ENCODE results near the gene AK9.
"Not testable (repeated sequence)": the region's sequence is repeated elsewhere in the genome, so short reads cannot be mapped to it uniquely, and the experiment has no call there.

The AK9 gene

GRCh38 chr6:109696355-109696754 lies 5.4 kb upstream of the AK9 start:
- no peak for DNase-seq (ENCODE audit: low read depth, low spot score)

DNA sequence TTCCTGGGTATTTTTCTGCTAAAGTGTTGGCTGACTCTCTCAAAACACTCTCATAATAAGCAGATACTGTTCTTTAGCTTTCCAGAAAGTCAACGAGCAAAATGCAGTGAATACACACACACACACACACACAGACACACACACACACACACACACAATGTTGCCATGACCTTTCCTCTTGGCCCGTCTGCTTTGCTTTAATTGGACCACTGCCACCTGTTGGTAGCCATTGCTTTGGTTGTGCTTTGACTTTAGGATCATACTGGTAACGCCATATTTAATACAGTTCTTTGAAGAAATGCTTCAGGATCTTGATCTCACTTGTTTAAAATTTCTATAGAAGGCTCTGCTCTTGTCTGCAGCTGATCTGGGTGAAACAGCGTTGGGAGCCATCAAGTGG lies 4.5 kb upstream of the AK9 start:
- no peak for DNase-seq (ENCODE audit: low read depth, low spot score)

DNA sequence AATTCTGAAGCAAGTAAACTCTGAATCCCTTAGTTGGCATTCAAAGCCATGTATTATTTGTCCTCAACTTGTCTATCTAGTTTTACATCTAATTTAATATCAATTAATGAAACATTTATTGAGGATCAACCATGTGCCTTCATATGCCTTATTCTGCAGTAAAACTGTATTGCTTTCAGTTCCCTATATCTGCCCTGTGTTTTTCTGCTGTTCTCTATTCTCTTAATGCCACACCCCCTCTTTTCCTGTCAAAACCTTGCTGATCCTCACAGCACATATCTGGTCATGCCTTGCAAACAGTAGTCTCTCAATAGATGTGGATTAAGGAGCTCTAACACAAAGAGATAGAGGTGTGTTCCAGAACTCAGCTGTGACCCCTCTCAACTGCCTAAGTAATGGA lies 2.1 kb upstream of the AK9 start:
- no peak for DNase-seq (ENCODE audit: low read depth, low spot score)

DNA sequence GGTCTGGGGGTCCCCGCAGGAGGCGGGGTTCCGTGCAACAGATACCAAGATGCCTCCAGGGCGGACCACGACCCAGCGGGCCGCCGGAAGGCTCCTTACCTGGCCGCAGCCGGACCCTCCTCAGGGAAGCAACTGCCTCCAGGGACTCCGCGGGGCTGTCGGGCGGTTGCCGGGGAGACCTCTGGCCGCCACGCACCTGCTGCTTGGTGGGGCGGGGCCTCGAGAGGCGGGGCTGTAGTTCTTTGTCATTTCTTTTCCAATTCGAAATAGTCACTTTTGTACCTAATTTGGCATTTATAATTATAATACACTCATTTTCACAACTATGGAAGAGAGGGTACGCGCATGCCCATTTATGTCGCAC lies 647 bp downstream of the AK9 start:
- peak; percentile 59 for DNase-seq (ENCODE audit: low read depth, low spot score)

GRCh38 chr6:109687271-109687761 lies 3.7 kb downstream of the AK9 start:
- no peak for DNase-seq (ENCODE audit: low read depth, low spot score)

DNA sequence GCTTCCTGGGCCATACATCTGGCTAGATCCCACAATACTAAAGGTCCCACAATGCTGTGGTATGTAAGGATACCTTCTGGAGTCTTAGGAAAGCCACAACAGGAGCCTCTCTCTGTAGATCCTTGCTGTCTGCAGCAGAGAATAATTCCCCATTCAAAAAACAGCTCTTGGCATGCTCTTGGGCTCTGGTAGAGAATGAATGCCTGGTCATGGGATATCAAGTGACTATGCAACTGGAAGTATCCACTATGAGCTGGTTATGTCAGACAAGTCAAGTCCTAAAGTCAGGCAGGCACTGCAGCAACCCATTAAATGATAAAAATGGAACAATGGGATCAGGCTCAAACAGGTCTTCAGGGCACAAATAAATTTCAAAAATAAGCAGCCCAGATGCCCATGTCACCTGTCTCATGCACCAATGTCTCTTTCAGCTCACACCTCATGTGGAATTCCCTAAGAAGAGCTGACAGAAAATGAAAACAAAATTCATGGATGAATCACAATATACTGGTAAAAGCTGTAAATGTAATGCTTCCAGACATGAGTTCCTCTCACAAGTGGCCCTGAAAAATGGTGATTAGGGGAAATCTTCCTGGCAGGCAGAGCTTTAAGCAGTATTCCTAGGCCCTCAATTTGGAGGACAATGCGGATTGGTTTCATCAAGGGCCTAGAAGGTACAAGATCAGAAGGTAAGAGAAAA lies 4.3 kb downstream of the AK9 start:
- no peak for DNase-seq (ENCODE audit: low read depth, low spot score)

DNA sequence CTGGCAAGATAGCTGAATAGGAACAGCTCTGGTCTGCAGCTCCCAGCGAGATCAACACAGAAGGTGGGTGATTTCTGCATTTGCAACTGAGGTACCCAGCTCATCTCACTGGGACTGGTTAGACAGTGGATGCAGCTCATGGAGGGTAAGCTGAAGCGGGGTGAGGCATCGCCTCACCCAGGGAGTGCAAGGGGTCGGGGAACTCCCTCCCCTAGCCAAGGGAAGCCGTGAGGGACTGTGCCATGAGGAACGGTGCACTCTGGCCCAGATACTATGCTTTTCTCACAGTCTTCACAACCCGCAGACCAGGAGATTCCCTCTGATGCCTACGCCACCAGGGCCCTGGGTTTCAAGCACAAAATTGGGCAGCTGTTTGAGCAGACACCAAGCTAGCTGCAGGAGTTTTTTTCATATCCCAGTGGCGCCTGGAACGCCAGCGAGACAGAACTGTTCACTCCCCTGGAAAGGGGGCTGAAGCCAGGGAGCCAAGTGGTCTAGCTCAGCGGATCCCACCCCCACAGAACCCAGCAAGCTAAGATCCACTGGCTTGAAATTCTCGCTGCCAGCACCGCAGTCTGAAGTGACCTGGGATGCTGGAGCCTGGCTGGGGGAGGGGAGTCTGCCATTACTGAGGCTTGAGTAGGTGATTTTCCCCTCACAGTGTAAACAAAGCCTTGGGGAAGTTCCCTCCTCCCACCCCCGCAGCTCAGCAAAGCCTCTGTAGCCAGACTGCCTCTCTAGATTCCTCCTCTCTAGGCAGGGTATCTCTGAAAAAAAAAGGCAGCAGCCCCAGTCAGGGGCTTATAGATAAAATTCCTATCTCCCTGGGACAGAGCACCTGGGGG lies 12.1 kb downstream of the AK9 start:
- DNase-seq (ENCODE audit: low read depth, low spot score): not testable (repeated sequence)

DNA sequence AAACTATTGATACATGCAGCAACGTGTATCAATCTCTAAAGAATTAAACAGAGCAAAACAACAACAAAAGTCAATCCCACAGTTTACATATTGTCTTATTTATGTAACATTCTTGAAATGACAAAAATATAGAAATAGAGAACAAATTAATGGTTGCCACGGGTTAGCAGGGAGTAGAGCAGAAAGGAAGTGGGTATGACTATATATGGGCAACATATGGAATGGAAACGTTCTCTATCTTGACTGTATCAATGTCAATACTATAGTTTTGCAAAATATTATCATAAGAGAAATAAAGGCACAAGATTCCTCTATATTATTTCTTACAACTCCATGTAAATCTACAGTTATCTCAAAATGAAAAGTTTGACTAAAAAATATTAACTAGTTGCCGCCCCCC lies 12.8 kb downstream of the AK9 start:
- DNase-seq (ENCODE audit: low read depth, low spot score): no peak

DNA sequence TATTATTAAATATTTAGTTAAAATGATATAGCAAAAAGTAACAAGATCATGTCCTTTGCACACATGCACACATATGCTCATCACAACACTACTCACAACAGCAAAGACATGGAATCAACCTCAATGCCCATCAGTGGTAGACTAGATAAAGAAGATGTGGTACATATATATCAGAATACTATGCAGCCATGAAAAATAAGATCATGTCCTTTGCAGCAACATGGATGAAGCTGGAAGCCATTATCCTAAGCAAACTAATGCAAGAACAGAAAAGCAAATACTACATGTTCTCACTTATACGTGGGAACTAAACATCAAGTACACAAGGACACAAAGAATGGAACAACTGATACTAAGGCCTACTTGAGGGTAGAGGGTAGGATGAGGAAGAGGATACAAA lies 14.3 kb downstream of the AK9 start:
- DNase-seq (ENCODE audit: low read depth, low spot score): no peak

GRCh38 chr6:109672839-109673238 lies 18.2 kb downstream of the AK9 start:
- no peak for DNase-seq (ENCODE audit: low read depth, low spot score)

DNA sequence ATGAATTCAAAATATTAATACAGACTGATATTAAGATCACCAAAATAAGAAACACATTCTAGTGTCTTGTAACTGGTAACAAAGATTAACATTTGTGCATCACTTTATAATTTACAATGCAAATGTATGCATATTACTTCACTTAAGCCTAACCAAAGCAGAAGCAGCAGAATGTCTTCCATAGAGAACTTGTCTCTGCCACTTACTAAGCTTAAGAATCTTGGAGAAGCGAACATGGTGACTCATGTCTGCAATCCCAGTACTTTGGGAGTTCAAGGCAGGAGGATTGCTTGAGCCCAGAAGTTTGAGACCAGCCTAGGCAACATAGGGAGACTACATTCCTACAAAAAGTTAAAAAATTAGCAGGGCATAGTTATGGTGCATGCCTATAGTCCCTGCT lies 18.8 kb downstream of the AK9 start:
- DNase-seq (ENCODE audit: low read depth, low spot score): no peak

- DNase-seq (ENCODE audit: low read depth, low spot score): no peak
Observed at GRCh38 chr6:109671733-109672132, 19.3 kb downstream of the AK9 start.

GRCh38 chr6:109669811-109670210 lies 21.2 kb downstream of the AK9 start:
- DNase-seq (ENCODE audit: low read depth, low spot score): no peak

DNA sequence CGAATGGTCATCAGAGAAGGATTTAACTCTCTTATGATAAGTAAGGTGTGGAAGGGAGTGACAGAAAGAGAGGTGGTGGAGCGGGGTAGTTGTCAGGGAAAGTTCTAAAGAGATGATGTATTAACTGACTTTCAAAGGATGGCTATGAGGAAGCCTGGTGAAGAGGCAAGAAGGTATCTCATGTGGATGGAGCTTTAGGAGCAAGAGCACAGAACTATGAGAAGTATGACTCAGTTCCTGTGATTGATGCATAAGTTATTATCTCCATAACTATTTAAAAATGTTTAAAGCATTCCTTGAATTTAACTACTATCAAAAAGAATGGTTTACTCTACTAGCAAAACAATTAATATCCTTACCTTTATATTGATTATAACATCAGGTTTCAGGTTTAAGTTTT lies 28.8 kb downstream of the AK9 start:
- no peak for DNase-seq (ENCODE audit: low read depth, low spot score)

DNA sequence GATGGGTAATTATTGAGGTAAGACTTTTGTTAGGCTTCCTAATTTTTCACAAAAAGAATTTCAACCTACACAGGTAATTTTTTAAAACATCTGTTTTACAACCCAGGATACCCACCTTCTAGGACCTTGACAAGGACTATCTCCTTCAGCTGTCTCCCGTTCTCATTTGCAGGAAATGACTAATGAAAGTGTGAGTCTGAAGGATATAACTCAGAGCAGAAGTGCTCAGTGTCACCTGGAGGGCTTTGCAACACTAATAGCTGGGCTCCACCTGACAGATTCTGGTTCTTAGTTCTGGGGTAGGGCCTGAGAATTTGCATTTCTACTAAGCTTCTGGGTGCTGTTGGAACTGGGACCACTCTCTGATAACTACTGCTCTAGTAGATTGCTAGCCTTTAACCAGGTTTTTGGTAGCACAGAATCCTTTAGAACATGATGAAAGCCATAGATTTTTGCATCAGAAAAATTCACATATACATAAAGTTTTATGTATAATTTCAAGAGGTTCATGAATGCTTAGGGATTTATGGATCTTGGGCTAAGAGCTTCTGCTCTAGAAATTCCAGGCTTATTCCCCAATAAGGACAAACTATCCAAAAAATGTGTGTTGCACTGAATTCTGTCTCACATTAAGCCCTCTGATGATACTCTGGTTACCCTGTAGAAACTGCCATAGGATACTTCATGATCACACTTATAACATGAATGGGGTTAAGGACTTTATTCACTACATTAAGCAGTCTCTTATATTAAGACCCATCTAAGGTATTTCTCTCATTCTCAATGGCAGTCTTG lies 30.3 kb downstream of the AK9 start:
- no peak for DNase-seq (ENCODE audit: low read depth, low spot score)

DNA sequence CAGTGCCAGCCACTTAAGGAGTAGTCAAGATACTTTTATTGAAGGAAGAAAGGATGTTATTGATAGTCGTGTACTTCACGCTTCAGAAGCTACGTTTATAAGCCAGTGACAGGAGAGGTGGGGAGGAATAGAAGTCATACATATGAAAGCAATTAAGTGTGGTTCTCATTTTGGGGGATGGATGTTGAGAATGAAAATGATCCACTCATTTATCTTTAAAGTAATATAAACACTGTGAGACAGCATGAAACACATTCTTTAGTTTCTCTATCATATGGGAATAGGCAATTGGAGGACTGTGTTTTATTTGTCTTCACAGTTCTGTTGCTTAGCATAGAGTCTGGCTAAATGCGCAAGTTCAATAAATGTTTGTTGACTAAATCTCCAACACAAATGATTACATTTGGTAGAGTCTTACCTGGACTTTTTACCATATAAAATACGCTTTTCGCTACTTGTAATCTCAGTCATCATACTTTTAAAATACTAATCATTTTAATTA lies 35.2 kb downstream of the AK9 start:
- no peak for DNase-seq (ENCODE audit: low read depth, low spot score)

DNA sequence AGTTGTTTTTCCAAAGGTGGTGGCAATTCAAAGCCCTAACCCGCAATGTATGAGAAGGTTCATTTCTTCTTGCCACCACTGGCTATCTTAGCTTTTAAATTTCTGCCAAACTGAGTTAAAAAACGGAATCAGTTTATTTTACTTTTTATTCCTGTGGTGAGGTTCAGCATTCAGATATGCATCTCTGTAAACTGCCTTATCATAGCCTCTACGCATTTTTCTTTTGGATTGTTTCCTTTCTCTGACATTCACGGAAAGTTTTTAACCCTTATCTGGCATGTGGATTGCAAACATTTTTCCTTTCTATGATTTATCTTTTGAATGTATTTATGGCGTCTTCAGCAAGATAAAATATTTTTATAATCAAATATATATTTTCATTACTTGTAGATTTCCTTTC lies 37.7 kb downstream of the AK9 start:
- no peak for DNase-seq (ENCODE audit: low read depth, low spot score)

GRCh38 chr6:109644131-109644530 lies 46.9 kb downstream of the AK9 start:
- no peak for DNase-seq (ENCODE audit: low read depth, low spot score)

DNA sequence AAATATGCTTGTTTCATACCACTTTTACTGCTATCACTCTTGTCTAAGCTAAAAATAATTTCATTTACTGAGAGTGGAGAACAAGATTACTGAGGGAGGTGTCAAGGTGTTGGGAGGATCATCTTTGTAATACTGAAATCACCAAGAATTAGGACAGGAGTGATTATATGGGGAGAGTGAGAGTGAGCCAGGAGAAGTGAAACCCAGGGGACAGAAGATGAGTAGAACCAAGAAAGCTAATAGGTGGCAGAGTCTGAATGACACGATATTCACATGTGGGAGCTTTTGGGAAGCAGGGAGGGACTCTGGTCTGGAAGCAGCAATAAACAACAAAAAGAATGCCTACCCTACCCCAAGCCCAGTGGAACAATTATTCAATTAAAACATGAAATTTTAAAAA lies 58.6 kb downstream of the AK9 start:
- DNase-seq (ENCODE audit: low read depth, low spot score): no peak

DNA sequence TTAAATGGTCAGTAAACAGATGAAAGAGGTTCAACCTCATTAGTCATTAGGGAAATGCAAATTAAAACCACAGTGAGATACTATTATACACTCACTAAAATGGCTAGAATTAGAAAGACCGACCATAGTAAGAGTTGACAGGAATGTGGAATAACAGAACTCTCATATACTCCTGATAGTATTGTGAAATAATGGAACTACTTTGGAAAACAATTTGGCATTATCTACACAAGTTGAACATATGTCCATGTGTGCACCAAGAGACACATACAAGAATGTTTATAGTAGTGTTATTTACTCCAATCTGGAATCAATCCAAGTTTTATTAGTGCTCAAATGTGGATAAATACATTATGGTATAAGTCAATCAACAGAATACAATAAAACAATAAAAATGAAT lies 59.6 kb downstream of the AK9 start:
- DNase-seq (ENCODE audit: low read depth, low spot score): no peak

DNA sequence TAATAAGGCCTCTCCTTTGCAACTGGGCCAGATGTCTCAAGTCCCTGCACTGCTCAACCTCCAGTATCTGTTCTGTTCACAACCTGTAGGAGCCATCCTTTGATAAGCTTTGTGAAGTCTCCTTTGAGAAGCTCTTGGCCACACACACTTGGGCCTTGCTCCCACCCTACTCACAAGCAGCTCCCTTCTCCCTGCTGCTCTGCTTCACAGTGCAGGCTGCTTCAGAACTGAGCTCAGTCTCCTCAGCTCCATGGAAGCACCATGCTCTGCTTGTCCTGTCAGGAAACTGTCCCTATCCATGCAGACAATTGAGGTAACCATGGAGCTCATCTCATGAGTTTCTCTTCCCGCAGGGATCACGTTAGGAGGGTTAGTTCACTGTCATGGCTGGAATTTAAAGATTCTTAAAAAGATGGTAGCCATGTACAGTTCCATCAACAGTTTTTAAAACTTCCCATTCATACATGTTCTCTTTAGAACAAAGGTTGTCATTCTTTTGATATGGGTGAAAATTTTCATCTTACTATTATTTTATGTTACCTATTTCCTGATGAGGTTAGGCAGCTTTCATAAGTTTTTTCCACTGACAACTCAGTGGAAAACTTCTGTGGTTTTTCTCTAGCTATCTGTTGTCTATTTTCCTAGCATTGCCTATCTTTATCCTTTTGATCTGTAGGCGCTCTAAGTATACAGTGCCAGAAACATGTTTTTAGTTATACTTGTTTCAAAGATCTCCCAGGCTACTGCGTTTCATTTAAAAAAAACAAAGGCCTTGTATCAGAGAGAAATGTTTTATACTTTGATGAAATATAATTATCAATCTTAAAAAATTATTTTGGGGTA lies 62.6 kb downstream of the AK9 start:
- DNase-seq (ENCODE audit: low read depth, low spot score): no peak
